GM21515 (cell line): ENCODE data around the gene TPST1.
"Not testable (repeated sequence)": the region's sequence is repeated elsewhere in the genome, so short reads cannot be mapped to it uniquely, and the experiment has no call there.

Source experiments
- ATAC-seq: cut with Tn5 transposase; IDR thresholded peaks from one replicate; pipeline ENCODE4 v1.9.1; 2021; ENCODE audit not compliant: unreplicated experiment

Gene TPST1

DNA sequence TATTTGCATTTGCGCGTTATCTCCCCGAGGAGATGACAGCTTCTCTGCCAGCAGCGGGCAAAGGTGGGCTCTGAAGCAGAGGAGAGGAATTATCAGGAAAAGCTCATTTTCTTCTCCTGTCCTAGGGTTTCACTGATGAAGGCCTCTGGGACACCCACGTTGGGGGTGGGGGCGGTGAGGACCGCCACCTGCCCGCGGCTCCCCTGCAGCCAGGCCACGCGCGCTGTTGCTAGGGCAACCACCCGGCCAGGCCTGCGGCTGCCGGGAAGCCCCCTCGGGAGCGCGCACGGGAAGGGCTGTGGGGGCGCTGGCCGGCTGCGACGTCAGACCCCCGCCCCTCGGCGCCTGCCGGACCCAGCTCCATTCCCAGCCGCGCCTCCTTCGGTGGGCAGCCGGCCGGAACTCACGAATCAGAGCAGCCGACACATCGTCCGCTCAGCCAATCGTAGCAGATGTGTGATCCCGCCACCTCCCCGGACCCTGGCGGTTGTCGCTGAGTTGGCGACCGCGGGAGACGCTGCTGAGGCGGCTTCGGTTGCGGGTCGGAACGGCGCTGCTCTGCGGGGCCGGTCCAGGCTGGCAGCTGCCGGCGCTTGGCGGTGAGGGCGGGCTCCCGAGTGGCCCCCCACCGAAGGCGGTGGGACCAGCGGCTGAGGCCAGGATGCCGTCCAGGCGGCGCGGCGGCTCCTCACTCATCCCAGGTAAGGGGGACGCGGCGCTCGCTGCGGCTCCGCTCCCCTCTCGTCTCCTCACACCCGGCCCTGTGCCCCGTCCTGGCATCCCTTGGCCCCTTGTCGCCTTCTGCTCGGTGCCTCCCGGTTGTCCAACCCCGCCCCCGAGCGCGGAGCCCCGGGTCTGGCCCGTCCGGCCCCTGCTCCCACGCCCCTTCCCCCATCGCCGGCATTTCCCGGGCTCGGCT, at the start of gene TPST1:
Gene TPST1 (plus strand): TSS at position 513 of the 919 bp plus-strand sequence. CDS start 35,092 bp downstream, outside the sequence.
- peak; percentile 95 for ATAC-seq

DNA sequence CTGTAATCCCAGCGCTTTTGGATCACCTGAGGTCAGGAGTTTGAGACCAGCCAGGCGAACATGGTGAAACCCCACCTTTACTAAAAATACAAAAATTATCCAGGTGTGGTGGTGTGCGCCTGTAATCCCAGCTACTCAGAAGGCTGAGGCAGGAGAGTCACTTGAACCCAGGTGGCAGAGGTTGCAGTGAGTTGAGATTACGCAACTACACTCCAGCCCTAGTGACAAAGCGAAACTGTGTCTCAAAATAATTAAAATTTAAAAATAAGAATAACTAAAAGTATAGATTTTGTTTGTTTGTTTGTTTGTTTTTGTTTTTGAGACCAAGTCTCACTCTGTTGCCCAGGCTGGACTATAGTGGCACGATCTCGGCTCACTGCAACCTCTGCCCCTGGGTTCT, 49.1 kb upstream of the TPST1 start:
- not testable (repeated sequence) for ATAC-seq

- ATAC-seq = no peak
Observed at GRCh38 chr7:66157060-66157459, 48.1 kb upstream of the TPST1 start.

GRCh38 chr7:66162622-66163021, 42.5 kb upstream of the TPST1 start:
- ATAC-seq = no peak

- no peak for ATAC-seq
Observed at GRCh38 chr7:66163186-66163610, 41.9 kb upstream of the TPST1 start.

- no peak for ATAC-seq
Observed at GRCh38 chr7:66164356-66164755, 40.8 kb upstream of the TPST1 start.

- ATAC-seq = no peak
Observed at GRCh38 chr7:66167773-66168387, 37.3 kb upstream of the TPST1 start.

- no peak for ATAC-seq
Observed at GRCh38 chr7:66169616-66170015, 35.5 kb upstream of the TPST1 start.

DNA sequence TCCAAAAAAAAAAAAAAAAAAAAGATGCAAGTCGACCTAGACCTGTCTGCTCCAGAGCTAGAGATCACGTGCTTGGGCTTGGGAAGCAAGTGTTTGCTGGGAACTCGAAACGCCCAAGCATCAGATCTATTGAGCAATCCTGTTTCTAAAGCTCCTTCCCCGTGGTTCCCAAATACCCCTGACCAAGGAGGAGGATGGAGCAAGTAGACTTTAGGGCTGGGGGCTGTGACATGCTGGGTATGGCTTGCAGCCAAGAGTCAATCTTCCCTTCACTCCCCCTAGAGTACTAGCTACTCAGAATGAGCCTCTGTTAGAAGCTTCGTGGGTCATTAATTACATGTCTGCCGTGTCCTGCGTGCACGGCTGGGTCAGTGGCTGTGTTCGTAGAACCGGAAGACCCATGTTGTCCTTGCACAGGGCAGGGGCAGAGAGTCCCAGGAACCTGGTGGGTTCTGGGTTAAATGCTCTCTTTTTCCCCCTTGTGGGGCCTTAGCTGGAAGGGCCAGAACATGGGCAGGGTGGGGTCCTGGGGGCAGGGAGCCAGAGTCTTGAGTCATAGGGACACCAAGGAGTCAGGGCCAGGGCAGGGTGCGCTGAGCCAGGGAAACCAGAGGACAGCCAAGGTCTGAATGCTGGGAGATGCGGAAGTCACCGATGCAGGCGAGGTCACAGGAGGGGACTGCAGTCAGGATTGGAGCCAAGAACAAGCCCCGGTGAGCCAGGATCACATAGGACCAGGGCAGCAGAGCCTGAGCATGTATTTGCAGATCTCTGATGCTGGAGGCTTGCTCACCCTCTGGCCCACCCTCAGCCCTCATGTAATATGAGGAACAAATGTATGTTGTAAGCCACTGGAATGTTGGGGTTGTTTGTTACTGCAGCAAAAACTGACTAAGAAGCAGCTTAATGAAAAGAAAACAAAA, 34.6 kb upstream of the TPST1 start:
- no peak for ATAC-seq

DNA sequence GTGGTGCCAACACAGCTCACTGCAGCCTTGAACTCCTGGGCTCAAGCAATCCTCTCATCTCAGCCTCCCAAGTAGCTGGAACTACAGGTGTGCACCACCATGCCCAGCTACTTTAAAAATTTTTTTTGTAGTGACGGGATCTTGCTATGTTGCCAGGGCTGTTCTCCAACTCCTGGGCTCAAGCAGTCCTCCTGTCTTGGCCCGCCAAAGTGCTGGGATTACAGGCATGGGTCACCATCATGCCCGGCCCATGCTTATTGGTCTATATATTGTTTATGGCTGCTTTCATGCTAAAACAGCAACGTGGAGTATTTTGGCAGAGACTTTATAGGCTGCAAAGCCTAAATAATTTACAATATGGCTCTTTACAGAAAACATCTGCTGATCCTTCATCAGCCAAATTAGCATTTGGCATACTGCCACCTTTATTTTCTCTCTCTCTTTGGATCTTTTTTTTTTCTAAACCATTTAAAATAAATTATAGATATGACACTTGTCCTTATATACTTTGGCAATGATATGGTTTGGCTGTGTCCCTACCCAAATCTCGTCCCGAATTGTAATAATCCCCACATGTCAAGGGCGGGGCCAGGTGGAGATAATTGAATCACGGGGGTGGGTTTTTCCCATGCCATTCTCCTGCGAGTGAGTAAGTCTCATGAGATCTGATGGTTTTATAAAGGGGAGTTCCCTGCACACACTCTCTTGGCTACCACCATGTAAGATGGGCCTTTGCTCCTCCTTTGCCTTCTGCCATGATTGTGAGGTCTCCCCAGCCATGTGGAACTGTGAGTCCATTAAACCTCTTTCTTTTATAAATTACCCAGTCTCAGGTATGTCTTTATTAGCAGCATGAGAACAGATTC, 32.4 kb upstream of the TPST1 start:
- not testable (repeated sequence) for ATAC-seq

DNA sequence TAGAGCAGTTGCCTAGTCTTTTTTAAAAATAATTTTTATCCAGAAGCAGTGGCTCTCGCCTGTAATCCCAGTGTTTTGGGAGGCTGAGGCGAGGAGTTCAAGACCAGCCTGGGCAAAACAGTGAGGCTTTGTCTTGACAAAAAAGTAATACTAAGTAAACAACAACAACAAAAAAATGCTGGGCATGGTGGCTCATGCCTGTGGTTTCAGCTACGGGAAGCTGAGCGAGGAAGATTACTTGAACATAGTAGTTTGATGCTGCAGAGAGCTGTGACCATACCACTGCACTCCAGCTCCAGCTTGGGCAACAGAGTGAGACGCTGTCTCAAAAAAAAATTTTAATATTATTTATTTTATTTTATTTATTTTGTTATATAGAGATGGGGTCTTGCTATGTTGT, 31.3 kb upstream of the TPST1 start:
- no peak for ATAC-seq

DNA sequence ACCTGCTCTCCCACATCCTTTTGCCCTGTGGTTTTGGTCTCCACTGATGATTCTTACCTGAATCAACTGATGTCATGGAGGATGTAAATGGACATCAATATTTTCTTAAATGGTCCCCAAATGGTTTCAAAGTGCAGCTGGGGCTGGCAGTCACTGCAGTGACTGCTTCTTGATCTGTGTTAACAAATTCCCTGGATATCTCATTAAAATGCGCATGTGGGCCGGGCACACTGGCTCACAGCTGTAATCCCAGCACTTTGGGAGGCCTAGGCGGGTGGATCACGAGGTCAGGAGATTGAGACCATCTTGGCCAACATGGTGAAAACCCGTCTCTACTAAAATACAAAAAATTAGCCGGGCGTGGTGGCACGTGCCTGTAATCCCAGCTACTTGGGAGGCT, 30.1 kb upstream of the TPST1 start:
- not testable (repeated sequence) for ATAC-seq

DNA sequence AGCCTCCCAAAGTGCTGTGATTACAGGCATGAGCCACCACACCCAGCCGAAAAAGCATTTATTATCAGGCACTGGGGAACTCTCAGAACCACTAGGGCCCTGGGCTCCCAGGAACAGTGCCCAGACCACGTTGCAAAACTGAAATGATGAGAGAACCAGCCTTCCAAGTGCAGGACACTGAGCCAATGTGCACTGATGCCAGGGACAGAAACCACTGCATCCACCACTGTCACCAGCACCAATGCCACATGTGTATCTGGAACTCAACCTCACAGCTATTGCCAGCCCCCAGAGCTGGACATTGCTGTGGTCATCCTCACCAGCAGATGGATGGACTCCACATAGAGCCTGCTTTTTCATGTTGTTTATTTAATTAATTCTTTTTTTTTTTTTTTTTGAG, 28.2 kb upstream of the TPST1 start:
- ATAC-seq = no peak

DNA sequence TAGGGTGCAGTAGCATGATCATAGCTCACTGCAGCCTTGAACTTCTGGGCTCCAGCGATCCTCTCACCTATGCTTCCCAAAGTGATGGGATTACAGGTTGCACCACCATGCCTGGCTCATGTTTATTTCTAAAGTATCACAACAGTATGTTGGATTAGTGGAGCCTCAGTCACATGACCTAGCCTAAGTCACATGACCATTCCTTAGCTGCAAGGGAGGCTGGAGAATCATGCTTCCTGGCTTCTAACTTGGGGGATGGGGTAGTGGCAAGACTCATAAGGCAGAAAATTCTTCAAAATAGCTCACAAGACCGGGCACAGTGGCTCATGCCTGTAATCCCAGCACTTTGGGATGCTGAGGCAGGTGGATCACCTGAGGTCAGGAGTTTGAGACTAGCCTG, 26.9 kb upstream of the TPST1 start:
- no peak for ATAC-seq

DNA sequence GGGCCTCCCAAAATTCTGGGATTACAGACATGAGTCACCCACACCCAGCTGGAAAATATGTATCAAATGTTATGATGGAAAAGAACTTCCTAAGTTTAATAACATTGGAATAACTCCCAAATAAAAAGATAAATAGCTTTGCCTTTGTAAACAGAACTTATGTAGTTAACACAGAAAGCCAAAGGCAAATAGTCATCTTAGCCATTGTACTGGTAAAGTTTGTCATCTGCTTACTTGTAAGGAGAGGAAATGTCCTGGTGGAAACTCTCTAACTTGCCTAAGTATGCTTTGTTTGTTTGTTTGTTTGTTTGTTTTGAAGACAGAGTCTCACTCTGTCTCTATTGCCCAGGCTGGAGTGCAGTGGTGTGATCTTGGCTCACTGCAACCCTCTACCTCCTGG, 23.8 kb upstream of the TPST1 start:
- ATAC-seq = no peak

- no peak for ATAC-seq
Observed at GRCh38 chr7:66181845-66182244, 23.3 kb upstream of the TPST1 start.

DNA sequence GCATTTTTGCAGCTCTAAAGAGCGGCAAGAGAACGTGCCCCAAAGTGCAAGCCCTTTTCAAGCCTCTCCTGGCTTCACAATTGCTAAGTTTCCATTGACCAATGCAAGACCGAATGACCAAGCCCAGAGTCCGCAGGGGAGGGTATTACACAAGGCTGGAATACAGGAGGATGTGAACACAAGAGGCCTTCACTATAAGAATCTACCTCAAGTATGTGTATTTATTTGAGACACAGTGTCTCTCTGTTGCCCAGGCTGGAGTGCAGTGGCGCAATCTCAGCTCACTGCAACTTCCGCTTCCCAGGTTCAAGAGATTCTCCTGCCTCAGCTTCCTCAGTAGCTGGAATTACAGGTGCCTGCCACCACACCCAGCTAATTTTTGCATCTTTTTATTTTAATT, 22.2 kb upstream of the TPST1 start:
- ATAC-seq = no peak

DNA sequence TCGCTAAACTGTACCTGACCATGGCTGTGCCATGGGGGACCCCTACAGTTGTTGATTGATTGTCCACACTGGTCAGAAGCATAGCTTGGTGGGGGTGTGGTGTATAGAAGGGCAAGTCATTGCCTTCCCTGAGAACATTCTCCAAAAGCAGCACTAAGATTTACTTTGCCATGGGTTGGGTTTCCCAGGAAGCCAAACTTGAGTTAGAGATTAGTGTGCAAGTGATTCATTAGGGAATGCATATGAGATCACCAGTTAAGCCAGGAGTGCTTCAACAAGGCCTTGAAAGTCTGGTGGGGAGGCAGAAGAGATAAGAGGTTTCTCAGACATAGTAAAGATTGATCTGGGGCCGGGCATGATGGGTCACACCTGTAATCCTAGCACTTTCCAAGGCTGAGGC, 21.4 kb upstream of the TPST1 start:
- no peak for ATAC-seq

DNA sequence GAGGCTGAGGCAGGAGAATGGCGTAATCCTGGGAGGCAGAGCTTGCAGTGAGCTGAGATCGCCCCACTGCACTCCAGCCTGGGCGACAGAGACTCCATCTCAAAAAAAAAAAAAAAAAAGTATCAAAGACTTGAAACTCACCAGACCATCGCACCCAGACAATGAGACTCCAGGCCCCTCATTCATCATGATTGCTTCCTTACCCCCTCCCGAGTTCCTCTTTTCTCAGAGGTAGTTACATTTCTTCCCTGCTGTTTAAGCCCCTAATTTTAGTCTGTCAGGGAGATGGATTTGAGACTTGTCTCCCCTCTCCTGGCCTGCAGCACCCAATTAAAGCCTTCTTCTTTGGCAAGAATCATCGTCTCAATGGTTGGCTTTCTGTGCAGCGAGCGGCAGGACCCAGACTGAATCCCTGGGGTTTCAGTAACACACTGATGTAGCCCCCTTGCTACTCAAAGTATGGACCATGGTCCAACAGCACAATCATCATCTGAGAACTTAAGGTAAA, 19.4 kb upstream of the TPST1 start:
- ATAC-seq = no peak

GRCh38 chr7:66186991-66187390, 18.1 kb upstream of the TPST1 start:
- ATAC-seq = no peak
